Esophagus (tissue), 2 donors: ENCODE results near the gene SCMH1. TPM values are rescaled to one million over a fixed set of nuclear protein-coding genes. Genes with fewer than 3 reads are reported as not detected.

ENCODE experiments used
- H3K27ac ChIP-seq, 2 donors: one replicate each; pipeline ENCODE4 v1.5.1; 2013; ENCODE audit warnings: low read depth in 2 of 2, mild to moderate bottlenecking in 2 of 2, inconsistent platforms in 1 of 2, low read length in 1 of 2, moderate library complexity in 1 of 2
- H3K27me3 ChIP-seq, 2 donors: one replicate each; pipeline ENCODE4 v1.6.1; 2013; ENCODE audit warnings: low read length in 2 of 2, control low read depth in 1 of 2, mild to moderate bottlenecking in 1 of 2; ENCODE audit not compliant: insufficient read depth in 2 of 2, control insufficient read depth in 1 of 2
- H3K36me3 ChIP-seq, 2 donors: one replicate each; pipeline ENCODE4 v1.6.1; 2013; ENCODE audit warnings: low read length in 1 of 2; ENCODE audit not compliant: control insufficient read depth in 2 of 2, insufficient read depth in 2 of 2
- H3K4me1 ChIP-seq, 2 donors: one replicate each; pipeline ENCODE4 v1.6.1; 2013; ENCODE audit warnings: low read length in 1 of 2; ENCODE audit not compliant: control insufficient read depth in 2 of 2, insufficient read depth in 2 of 2
- H3K4me3 ChIP-seq, 2 donors: one replicate each; pipeline ENCODE4 v1.5.1; 2013; ENCODE audit warnings: low read length in 2 of 2, mild to moderate bottlenecking in 2 of 2, low read depth in 1 of 2, moderate library complexity in 1 of 2
- H3K9me3 ChIP-seq, 2 donors: one replicate each; pipeline ENCODE4 v1.6.1; 2013; ENCODE audit warnings: mild to moderate bottlenecking in 2 of 2, low read depth in 1 of 2, low read length in 1 of 2, moderate library complexity in 1 of 2; ENCODE audit not compliant: control insufficient read depth in 2 of 2, insufficient read depth in 1 of 2
- WGBS, 2 donors: extraction: QIAGEN DNeasy Blood & Tissue Kit; methylation state at CpG; one replicate each; pipeline ENCODE4 v1.1.7; 2013; 5-methylcytosine and 5-hydroxymethylcytosine counted together
- polyA plus RNA-seq, 2 donors: library from polyadenylated mRNA; stranded (reverse); fragments of 200-250 nt; gene quantifications; one replicate each; pipeline ENCODE4 v1.2.3, GENCODE V29; 2013
- donor health status: healthy with polysubstance abuse.
- donor health status: Bipolar disorder and iron deficiency.

The SCMH1 gene
- polyA plus RNA-seq, 2 donors: 11.1 to 12.8 TPM

DNA sequence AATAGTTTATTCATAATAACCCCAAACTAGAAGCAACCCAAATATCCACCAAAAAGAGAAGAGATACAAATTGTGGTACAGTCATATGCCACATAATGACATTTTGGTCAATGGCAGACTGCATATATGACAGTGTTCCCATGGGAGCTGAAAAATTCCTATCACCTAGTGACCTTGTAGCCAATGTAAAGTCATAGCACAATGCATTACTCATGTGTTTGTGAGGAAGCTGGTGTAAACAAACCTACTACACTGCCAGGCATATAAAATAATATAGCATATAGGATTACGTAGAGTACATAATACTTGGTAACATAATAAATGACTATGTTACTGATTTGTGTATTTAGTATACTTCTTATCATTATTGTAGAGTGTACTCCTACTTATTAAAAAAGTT lies 191.1 kb downstream of the SCMH1 start:
- 91 to 98% methylated on average over 1 of the region's 1 CpG for WGBS, 2 donors
- H3K4me1 ChIP-seq: peaks cover 0 to 5% of the 10 kb centered on the region in 2 donors
- H3K27ac ChIP-seq: no peak overlapping the region
- no peaks in the 10 kb centered on the region for H3K9me3 ChIP-seq
- peaks cover 0 to 3% of the 10 kb centered on the region in 2 donors for H3K36me3 ChIP-seq
- no peaks in the 10 kb centered on the region for H3K27me3 ChIP-seq
- no peak overlapping the region for H3K4me3 ChIP-seq

DNA sequence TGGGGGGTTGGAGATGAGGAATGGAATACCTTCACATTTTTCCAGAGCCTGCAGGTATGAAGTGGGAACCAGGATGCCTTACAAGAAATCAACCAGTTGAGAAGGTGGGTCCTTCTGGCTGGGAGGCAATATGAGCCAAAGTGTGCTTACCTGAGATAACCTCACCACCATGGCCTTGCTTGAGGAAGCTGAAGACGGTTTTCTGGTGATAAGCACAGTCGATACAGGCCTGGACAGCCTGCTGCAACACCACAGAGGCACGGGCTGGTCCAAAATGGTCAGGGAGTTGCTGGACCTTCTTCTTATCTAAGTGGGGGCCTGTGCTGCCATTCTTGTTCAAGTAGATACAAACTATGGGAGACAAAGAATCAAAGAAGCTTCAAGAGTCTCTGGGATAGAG lies 193.6 kb downstream of the SCMH1 start:
- peaks cover 3% of the 10 kb centered on the region in 2 donors for H3K36me3 ChIP-seq
- WGBS, 2 donors: 88 to 94% methylated on average over 3 of the region's 3 CpGs
- no peak overlapping the region for H3K27ac ChIP-seq
- no peaks in the 10 kb centered on the region for H3K27me3 ChIP-seq
- H3K4me3 ChIP-seq: no peak overlapping the region
- H3K9me3 ChIP-seq: no peaks in the 10 kb centered on the region
- H3K4me1 ChIP-seq: peaks cover 0 to 7% of the 10 kb centered on the region in 2 donors

DNA sequence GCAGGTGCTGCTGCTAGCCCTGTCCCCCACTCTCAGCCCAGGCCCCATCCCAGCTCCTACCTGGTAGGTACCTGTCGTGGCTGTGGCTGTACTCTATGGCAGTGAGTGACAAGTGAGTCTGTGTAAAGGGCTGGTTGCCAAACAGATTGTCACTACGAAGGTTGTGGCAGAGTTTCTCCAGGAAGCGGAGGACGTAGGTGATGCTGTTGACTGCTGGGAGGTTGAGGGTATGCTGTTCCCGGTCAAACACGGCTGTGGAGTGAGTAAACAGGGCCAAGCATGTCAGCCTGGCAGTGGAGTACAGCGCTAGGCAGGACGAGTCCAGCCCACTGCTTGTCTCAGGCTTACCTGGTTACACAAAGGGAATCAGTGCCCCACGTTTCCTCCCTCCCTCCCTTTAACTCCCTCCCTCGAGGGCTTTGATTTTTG lies 195.7 kb downstream of the SCMH1 start:
- H3K27ac ChIP-seq: peak overlapping the region; percentile 90 to 91
- WGBS, 2 donors: 57 to 62% methylated on average over 10 of the region's 10 CpGs

DNA sequence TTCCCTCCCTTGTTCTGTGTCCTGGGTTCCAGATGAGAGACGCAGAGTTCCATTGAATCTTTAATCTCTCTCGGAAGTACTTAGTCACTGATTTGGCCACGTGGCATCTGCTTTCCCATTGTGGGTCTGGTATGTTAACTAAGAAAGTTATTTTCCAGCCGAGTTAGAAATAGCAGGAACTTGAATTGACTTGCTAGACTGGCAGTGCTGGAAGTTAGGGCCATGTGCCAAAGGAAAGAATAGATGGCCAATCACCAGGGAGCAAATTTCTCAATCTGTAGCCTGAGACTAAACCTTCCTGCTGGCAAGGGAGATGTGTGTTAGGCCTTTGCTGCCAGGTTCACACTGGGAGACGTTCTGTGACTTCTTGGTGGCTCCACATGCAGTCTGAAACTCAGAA lies 196.4 kb downstream of the SCMH1 start:
- H3K27me3 ChIP-seq: no peaks in the 10 kb centered on the region
- H3K9me3 ChIP-seq: no peaks in the 10 kb centered on the region
- H3K4me3 ChIP-seq: no peak overlapping the region
- H3K36me3 ChIP-seq: peaks cover 3% of the 10 kb centered on the region in 2 donors
- peak overlapping the region; percentile 90 to 91 for H3K27ac ChIP-seq
- peaks cover 0 to 7% of the 10 kb centered on the region in 2 donors for H3K4me1 ChIP-seq
- 32 to 39% methylated on average over 5 of the region's 5 CpGs for WGBS, 2 donors

More for the DNA sequence above, 195.7 kb downstream of the SCMH1 start:
- Histone ChIP-seq H3K27me3 (no peaks in the 10 kb centered on the region), H3K4me3 (no peak overlapping the region), H3K36me3 (peaks cover 3% of the 10 kb centered on the region in 2 donors), H3K4me1 (peaks cover 0 to 7% of the 10 kb centered on the region in 2 donors), H3K9me3 (no peaks in the 10 kb centered on the region)

DNA sequence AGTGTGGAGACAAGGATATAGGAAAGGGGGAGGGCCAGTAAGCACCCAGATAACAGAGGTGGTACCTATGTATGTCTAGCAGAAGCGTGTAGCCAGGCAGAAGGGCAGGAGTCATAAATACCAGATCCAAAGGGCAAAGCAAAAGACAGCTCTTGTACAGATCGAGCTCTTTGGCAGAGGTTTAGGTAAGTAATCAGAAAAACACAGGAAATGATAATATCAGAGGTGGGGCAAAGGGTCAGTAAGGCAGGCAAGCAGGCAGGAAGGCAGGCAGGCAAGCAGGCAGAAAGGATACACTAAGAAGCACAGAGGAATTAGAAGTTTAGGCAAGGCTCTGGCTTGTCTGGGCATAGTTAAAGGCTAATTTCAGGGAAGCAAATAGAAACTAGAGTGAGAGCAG lies 197.9 kb downstream of the SCMH1 start:
- Histone ChIP-seq H3K4me3 (no peak overlapping the region), H3K27me3 (no peaks in the 10 kb centered on the region), H3K27ac (peak overlapping the region; percentile 15 to 63), H3K9me3 (no peaks in the 10 kb centered on the region), H3K4me1 (peaks cover 0 to 7% of the 10 kb centered on the region in 2 donors), H3K36me3 (peaks cover 0 to 5% of the 10 kb centered on the region in 2 donors)
- WGBS, 2 donors: 46 to 54% methylated on average over 2 of the region's 2 CpGs

DNA sequence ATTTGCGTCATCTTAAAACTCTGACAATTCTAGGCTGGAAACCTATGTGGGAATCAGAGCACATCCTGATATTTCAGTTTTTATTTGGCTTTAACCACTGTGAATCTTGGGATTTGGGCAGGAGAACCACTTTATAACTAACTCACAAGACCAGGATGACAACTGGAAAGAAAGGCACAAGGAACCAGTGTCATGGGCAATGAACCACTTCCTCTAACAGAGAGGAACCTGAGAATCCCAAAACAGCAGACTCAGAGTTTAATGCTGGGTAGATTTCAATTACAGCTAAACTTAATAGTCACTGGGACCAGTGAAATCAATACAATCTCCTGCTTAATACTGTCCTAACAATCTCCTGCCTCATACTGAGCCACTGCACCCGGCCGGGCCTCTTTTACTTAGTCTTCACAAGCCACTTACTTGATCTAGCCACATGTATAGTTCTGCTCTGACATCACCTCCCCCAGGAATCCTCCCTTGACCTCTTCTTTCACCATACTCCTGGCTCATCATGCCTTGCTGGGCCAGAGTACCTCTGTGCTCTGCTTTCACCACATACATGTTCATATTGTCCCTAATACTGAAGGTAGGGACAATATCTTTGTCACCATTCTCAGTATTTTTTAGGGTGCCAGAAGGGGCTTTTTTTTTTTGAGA lies 200.4 kb downstream of the SCMH1 start:
- Histone ChIP-seq H3K9me3 (no peaks in the 10 kb centered on the region), H3K4me1 (peaks cover 3 to 7% of the 10 kb centered on the region in 2 donors), H3K36me3 (peaks cover 5 to 8% of the 10 kb centered on the region in 2 donors), H3K27ac (no peak overlapping the region), H3K27me3 (no peaks in the 10 kb centered on the region), H3K4me3 (no peak overlapping the region)
- 96 to 99% methylated on average over 3 of the region's 3 CpGs for WGBS, 2 donors

DNA sequence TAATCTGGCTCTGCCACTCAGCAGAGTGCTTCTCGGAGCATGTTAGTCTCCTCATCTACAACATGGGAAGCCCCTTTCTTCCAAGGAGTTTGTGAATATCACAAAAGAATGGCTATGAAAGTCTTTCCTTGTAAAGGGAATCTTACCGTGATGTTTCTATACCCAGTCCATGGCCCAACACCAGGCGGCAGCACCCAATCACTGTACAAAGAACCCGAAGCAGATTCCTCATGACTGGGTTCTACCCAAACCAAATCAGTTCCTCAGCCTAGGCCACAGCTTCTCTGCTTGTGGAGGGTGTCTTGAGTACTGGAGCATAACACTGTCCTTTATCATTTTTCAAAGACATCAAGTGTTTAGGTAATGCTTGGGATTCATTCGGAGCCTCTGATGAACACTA lies 204.0 kb downstream of the SCMH1 start:
- Histone ChIP-seq H3K4me1 (peaks cover 0 to 3% of the 10 kb centered on the region in 2 donors), H3K27ac (no peak overlapping the region), H3K36me3 (peaks cover 8 to 13% of the 10 kb centered on the region in 2 donors), H3K4me3 (no peak overlapping the region), H3K27me3 (no peaks in the 10 kb centered on the region), H3K9me3 (no peaks in the 10 kb centered on the region)
- WGBS, 2 donors: 95 to 97% methylated on average over 5 of the region's 5 CpGs

DNA sequence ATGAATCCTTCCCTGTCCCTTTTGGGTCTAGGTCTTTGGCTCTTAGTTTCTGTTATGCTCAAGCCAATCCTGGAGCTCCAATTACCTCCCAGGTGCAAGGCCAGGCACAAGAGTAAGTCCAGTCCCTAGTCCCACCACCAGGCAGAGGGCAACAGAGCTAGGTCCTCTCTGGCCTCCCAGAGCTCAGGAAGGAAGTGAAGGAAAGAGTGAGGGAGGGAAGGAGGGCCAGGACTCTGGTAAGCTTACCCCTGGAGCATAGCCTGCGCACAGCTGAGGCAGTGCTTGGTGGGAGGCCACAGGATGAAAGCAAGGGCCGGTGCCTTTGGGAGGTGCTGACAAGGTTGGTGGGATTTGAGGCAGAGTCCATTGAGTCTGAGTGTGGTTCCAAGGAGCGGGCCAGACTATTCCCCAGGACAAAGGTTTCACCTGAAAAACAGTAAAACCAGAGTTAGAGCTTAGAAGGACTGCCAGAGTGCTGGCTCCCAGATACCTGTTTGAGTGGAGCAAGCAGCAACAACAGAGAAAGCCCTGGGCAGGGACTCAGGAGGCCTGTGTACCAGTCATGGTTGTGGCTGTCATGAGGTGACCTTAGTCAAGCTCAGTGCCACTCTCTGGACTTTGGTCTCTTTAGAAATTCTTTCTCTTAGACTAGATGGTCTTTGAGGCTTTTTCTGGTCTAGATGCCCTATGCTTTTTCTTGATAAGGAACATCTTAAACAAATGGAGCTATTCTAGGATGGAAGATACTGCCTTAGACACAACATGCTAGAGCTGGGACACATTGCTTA lies 204.8 kb downstream of the SCMH1 start:
- WGBS, 2 donors: 97 to 98% methylated on average over 3 of the region's 3 CpGs
- H3K36me3 ChIP-seq: peaks cover 8 to 13% of the 10 kb centered on the region in 2 donors
- no peak overlapping the region for H3K4me3 ChIP-seq
- no peaks in the 10 kb centered on the region for H3K9me3 ChIP-seq
- H3K27ac ChIP-seq: no peak overlapping the region
- peaks cover 0 to 3% of the 10 kb centered on the region in 2 donors for H3K4me1 ChIP-seq
- no peaks in the 10 kb centered on the region for H3K27me3 ChIP-seq

DNA sequence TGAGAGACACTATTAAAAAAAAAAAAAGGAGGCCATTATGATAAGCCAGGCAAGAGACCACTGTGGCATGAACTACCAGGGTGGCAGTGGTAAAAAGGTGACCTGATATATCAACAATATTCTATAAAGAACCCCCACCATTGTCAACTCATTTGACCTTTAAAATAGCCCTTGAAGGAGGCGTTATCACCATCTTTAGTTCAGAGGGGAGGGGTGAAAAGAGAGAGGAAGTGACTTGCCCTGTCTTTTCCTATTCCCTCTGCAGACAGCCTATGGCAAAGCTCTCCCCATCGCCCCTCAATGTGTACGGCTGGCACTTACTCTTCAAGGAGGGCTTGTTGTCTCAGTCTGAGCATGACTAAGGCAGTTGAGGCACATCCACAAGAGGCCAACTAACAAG lies 208.8 kb downstream of the SCMH1 start:
- Histone ChIP-seq H3K4me1 (peaks cover 0 to 3% of the 10 kb centered on the region in 2 donors), H3K9me3 (no peaks in the 10 kb centered on the region), H3K27ac (no peak overlapping the region), H3K27me3 (no peaks in the 10 kb centered on the region), H3K4me3 (no peak overlapping the region), H3K36me3 (peaks cover 14 to 17% of the 10 kb centered on the region in 2 donors)
- 94 to 98% methylated on average over 3 of the region's 3 CpGs for WGBS, 2 donors
